Mononuclear cell (primary cell): Measurements from ENCODE around the gene OR4C16. TPM values are rescaled to one million over a fixed set of nuclear protein-coding genes. Genes with fewer than 3 reads are reported as not detected.

ENCODE experiments used
- H3K27me3 ChIP-seq: 2 replicates; pipeline ENCODE4 v1.6.0; 2011; ENCODE audit warnings: low read length, control low read depth; ENCODE audit not compliant: insufficient read depth
- H3K4me1 ChIP-seq: 2 replicates; pipeline ENCODE4 v1.5.1; 2011; ENCODE audit warnings: mild to moderate bottlenecking, low read length, control low read depth; ENCODE audit not compliant: insufficient read depth
- H3K4me3 ChIP-seq: 2 replicates; pipeline ENCODE4 v1.5.1; 2011; ENCODE audit warnings: mild to moderate bottlenecking, low read length, moderate library complexity
- H3K9me3 ChIP-seq: 2 replicates; pipeline ENCODE4 v1.5.1; 2011; ENCODE audit warnings: low read depth, mild to moderate bottlenecking, control low read depth, low read length
- total RNA-seq: library from RNA; depleted of rRNA; stranded (reverse); fragments of >200 nt; gene quantifications from one replicate; pipeline ENCODE4 v1.2.3, GENCODE V29; 2012

Gene OR4C16
- total RNA-seq, result not detected

DNA sequence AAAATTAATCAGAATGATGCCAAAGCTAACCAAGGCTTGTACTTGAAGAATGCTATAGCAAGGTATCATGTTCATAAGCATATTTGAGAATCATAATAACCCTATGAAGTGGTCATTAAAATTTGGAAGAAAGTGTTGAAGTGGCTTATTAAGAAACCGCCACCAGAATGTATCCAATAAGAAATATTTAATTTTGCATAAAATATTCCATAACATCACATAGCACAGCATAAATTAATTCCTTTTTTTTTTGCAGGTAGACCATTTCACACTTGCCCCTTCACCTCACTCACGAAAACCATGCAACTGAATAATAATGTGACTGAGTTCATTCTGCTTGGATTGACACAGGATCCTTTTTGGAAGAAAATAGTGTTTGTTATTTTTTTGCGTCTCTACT is at the start of gene OR4C16:
Gene OR4C16, plus strand, starts transcription at position 301 of the 400 bp plus-strand sequence. Its CDS starts 0 bp downstream, at position 301.
- H3K9me3 ChIP-seq, result peaks cover 6% of the 10 kb centered on the region

GRCh38 chr11:55554169-55554568 is 17.8 kb upstream of the OR4C16 start, which contains the start of gene OR4C15:
TSS of gene OR4C15 (plus strand) at chr11:55554469. CDS start at chr11:55554469, 0 bp downstream.
- H3K4me1 ChIP-seq, result no peaks in the 10 kb centered on the region
- H3K27me3 ChIP-seq, result no peaks in the 10 kb centered on the region
- H3K9me3 ChIP-seq, result no peaks in the 10 kb centered on the region
- H3K4me3 ChIP-seq, result no peak within 1 kb of the TSS

More for the DNA sequence above, at the start of gene OR4C16:
- H3K4me1 ChIP-seq, result no peaks in the 10 kb centered on the region
- H3K27me3 ChIP-seq, result no peaks in the 10 kb centered on the region
- no peak within 1 kb of the TSS for H3K4me3 ChIP-seq

DNA sequence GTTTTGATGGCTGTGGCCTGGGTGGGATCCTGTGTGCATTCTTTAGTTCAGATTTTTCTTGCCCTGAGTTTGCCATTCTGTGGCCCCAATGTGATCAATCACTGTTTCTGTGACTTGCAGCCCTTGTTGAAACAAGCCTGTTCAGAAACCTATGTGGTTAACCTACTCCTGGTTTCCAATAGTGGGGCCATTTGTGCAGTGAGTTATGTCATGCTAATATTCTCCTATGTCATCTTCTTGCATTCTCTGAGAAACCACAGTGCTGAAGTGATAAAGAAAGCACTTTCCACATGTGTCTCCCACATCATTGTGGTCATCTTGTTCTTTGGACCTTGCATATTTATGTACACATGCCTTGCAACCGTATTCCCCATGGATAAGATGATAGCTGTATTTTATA is 620 bp downstream of the OR4C16 start:
- peaks cover 6% of the 10 kb centered on the region for H3K9me3 ChIP-seq
- H3K4me1 ChIP-seq, result no peaks in the 10 kb centered on the region
- H3K4me3 ChIP-seq, result no peak overlapping the region
- H3K27me3 ChIP-seq, result no peaks in the 10 kb centered on the region

- no peaks in the 10 kb centered on the region for H3K9me3 ChIP-seq
- no peak within 1 kb of the TSS for H3K4me3 ChIP-seq
- no peaks in the 10 kb centered on the region for H3K27me3 ChIP-seq
- no peaks in the 10 kb centered on the region for H3K4me1 ChIP-seq
These were observed 35.6 kb downstream of the OR4C16 start, which contains the start of gene OR4C11 for GRCh38 chr11:55607545-55607944. TSS of gene OR4C11 (minus strand) at chr11:55607645. CDS start at chr11:55604373, 3,272 bp downstream.

Other genes starting within 250 kb of the OR4C16 start
- gene OR4A16, start 228.9 kb upstream of the OR4C16 start, total RNA-seq, result not detected
- not detected for gene OR4A15, start 204.2 kb upstream of the OR4C16 start, total RNA-seq
- gene OR4C15, start 17.7 kb upstream of the OR4C16 start, total RNA-seq, result not detected
- gene OR4C11, start 35.5 kb downstream of the OR4C16 start, total RNA-seq, result not detected
- not detected for gene OR4P4, start 63.0 kb downstream of the OR4C16 start, total RNA-seq
- gene OR4S2, start 76.2 kb downstream of the OR4C16 start, total RNA-seq, result not detected
- 0.21 TPM for gene OR4C6, start 90.1 kb downstream of the OR4C16 start, total RNA-seq
- not detected for gene OR5D13, start 201.3 kb downstream of the OR4C16 start, total RNA-seq
- gene OR5D14, start 223.4 kb downstream of the OR4C16 start, total RNA-seq, result not detected
- not detected for gene OR5L1, start 239.2 kb downstream of the OR4C16 start, total RNA-seq
- not detected for gene OR5D18, start 247.5 kb downstream of the OR4C16 start, total RNA-seq